Transverse colon (tissue), 4 donors: ENCODE data around the gene CCDC50. TPM values are rescaled to one million over a fixed set of nuclear protein-coding genes. Genes with fewer than 3 reads are reported as not detected.

Source experiments
- DNase-seq: peaks from one replicate; pipeline ENCODE4 v3.0.0-alpha.2; 2019
- H3K27ac ChIP-seq, 4 donors: fragments of 200-600 bp; sonication (generic); 2 replicates each; pipeline ENCODE4 v1.5.1; 2016 to 2018; ENCODE audit warnings: inconsistent platforms in 4 of 4
- H3K27me3 ChIP-seq: fragments of 200-600 bp; sonication (generic); 2 replicates; pipeline ENCODE4 v1.5.1; 2017; ENCODE audit warnings: inconsistent platforms
- H3K36me3 ChIP-seq, 4 donors: fragments of 200-600 bp; sonication (generic); 2 replicates each; pipeline ENCODE4 v1.5.1; 2017 to 2019; ENCODE audit warnings: inconsistent platforms in 4 of 4
- H3K4me1 ChIP-seq, 4 donors: fragments of 200-600 bp; sonication (generic); 2 replicates each; pipeline ENCODE4 v1.5.1; 2017 to 2020; ENCODE audit warnings: inconsistent platforms in 4 of 4
- H3K4me3 ChIP-seq, 4 donors: fragments of 200-600 bp; sonication (generic); 1 replicate in 1 of 4; 2 replicates in 3 of 4; pipeline versions ENCODE4 v1.5.1 to v1.6.1; 2017 to 2019; ENCODE audit warnings: inconsistent platforms in 4 of 4
- H3K9me3 ChIP-seq, 2 donors: fragments of 200-600 bp; sonication (generic); 2 replicates each; pipeline ENCODE4 v1.5.1; 2017 to 2019; ENCODE audit warnings: inconsistent platforms in 2 of 2
- EP300 ChIP-seq: sonication (generic); formaldehyde crosslinking; IDR thresholded peaks from one replicate; pipeline ENCODE4 v1.6.1; 2017; ENCODE audit warnings: antibody characterized with exemption, low read depth
- POLR2A ChIP-seq: fragments of 450-650 bp; IDR thresholded peaks from one replicate; pipeline ENCODE4 v1.6.1; 2016; ENCODE audit warnings: antibody characterized with exemption, mild to moderate bottlenecking, moderate library complexity
- POLR2AphosphoS5 ChIP-seq, 3 donors: sonication (generic); formaldehyde crosslinking; IDR thresholded peaks; one replicate each; pipeline ENCODE4 v1.6.1; 2016; ENCODE audit warnings: antibody characterized with exemption in 3 of 3
- WGBS, 2 donors: methylation state at CpG; one replicate each; pipeline ENCODE4 v1.1.5; 2018; ENCODE audit warnings: low coverage in 1 of 2; 5-methylcytosine and 5-hydroxymethylcytosine counted together
- in situ Hi-C, 4 donors: fragments of 200-750 bp; cut with MboI; loops; one replicate each; pipeline versions ENCODE4 v1.15.0 to v1.15.1; 2017; ENCODE audit warnings: low sequenced_read_pairs in 3 of 4, low pct_ligation_motif_present in 1 of 4, low pct_unique_long_range_greater_than_20kb in 1 of 4
- intact Hi-C: fragments of 100-400 bp; cut with DNase I; formaldehyde crosslinking; loops from one replicate; pipeline ENCODE4 v1.15.1; 2023; ENCODE audit warnings: low total_unique reads
- total RNA-seq, 4 donors: library from RNA; depleted of rRNA; stranded (reverse); fragments of >200 nt; gene quantifications; one replicate each; pipeline ENCODE4 v1.1.0, GENCODE V29; 2016
- TF ChIP-seq, protein P1 (sequence below), 5 experiments: fragments of 200-600 bp in 3 of 5; fragments of 450-650 bp in 2 of 5; sonication (generic) in 3 of 5; IDR thresholded peaks; 1 replicate in 2 of 5; 2 replicates in 3 of 5; pipeline ENCODE4 v1.5.1; 2016 to 2017; ENCODE audit warnings: antibody characterized with exemption in 5 of 5, inconsistent platforms in 3 of 5, mild to moderate bottlenecking in 2 of 5, moderate library complexity in 1 of 5

Gene CCDC50
- total RNA-seq, 4 donors from 2014 or later, result 61.3 to 78.0 (median 69.5) TPM

DNA sequence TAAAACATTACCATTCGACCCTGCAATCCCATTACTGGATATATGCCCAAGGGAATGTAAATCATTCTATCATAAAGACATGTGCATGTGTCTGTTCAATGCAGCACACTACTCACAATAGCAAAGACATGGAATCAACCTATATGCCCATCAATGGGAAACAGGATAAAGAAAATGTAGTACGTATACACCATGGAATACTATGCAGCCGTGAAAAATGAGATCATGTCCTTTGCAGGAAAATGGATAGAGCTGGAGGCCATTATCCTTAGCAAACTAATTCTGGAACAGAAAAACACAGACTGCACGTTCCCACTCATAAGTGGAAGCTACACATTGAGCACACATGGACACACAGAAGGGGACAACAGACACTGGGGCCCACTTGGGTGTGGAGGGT lies 111.3 kb downstream of the CCDC50 start:
- Histone ChIP-seq H3K4me1 (no peaks in the 10 kb centered on the region), H3K4me3 (no peak overlapping the region), H3K27ac (no peak overlapping the region), H3K27me3 (no peaks in the 10 kb centered on the region), H3K36me3 (no peaks in the 10 kb centered on the region), H3K9me3 (no peaks in the 10 kb centered on the region)
- intact Hi-C loops (no loop called here), in situ Hi-C loops (no loop called here)
- 85 to 100% methylated on average over 2 to 4 of the region's 4 CpGs for WGBS, 2 donors
- TF ChIP-seq POLR2A (no peak), POLR2AphosphoS5 (IDR thresholded peaks at IDR 0.05) (no peak), EP300 (no peak)
- TF ChIP-seq, protein P1, sequence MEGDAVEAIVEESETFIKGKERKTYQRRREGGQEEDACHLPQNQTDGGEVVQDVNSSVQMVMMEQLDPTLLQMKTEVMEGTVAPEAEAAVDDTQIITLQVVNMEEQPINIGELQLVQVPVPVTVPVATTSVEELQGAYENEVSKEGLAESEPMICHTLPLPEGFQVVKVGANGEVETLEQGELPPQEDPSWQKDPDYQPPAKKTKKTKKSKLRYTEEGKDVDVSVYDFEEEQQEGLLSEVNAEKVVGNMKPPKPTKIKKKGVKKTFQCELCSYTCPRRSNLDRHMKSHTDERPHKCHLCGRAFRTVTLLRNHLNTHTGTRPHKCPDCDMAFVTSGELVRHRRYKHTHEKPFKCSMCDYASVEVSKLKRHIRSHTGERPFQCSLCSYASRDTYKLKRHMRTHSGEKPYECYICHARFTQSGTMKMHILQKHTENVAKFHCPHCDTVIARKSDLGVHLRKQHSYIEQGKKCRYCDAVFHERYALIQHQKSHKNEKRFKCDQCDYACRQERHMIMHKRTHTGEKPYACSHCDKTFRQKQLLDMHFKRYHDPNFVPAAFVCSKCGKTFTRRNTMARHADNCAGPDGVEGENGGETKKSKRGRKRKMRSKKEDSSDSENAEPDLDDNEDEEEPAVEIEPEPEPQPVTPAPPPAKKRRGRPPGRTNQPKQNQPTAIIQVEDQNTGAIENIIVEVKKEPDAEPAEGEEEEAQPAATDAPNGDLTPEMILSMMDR (IDR thresholded peaks at IDR 0.05), result no peak
- DNase-seq, result no peak

GRCh38 chr3:191441687-191442086 lies 112.5 kb downstream of the CCDC50 start:
- in situ Hi-C loops, result no loop called here
- TF ChIP-seq POLR2A, result no peak
- TF ChIP-seq, protein P1 (IDR thresholded peaks at IDR 0.05), result no peak
- Histone ChIP-seq H3K4me1 (no peaks in the 10 kb centered on the region), H3K27ac (no peak overlapping the region), H3K27me3 (no peaks in the 10 kb centered on the region), H3K36me3 (no peaks in the 10 kb centered on the region), H3K4me3 (no peak overlapping the region), H3K9me3 (no peaks in the 10 kb centered on the region)
- DNase-seq, result no peak
- WGBS, 2 donors, result 56 to 81% methylated on average over 2 of the region's 2 CpGs
- intact Hi-C loops, result no loop called here

DNA sequence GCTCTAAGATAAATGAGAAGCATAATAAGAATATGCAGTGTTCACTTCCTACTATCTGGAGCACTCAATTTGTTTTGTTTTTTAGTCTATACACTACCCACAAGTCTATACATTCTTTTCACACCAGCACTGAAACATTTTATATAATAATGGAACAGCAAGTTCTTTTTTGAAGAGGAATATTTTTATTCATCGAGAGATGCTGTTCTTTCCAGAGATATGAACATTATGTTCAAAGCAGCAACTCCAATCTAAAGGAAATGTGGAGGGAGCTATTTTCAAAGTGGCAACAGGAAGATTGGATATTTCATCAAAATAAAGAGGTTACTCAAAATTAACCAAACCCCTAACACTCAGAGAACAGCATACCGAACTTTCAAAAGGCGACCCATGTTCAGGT lies 115.4 kb downstream of the CCDC50 start:
- Histone ChIP-seq H3K9me3 (no peaks in the 10 kb centered on the region), H3K4me1 (no peaks in the 10 kb centered on the region), H3K36me3 (no peaks in the 10 kb centered on the region), H3K27ac (no peak overlapping the region), H3K4me3 (no peak overlapping the region), H3K27me3 (no peaks in the 10 kb centered on the region)
- DNase-seq, result no peak
- TF ChIP-seq, protein P1 (IDR thresholded peaks at IDR 0.05), result no peak
- intact Hi-C loops (no loop called here), in situ Hi-C loops (no loop called here)
- 87 to 94% methylated on average over 3 of the region's 3 CpGs for WGBS, 2 donors

Other genes with a start within 250 kb of the CCDC50 start
- under 1 TPM in 2 of 4 donors, not detected in 2; 0.14 to 0.16 TPM for gene OSTN, start 130.2 kb upstream of the CCDC50 start, total RNA-seq
- 1 to 10 TPM in 2 of 4 donors, under 1 TPM in 1, not detected in 1; 0.27 to 3.4 (median 2.2) TPM for gene UTS2B, start 1.1 kb downstream of the CCDC50 start, total RNA-seq
- gene PYDC2, start 131.8 kb downstream of the CCDC50 start, total RNA-seq, result not detected